Dermis microvascular lymphatic vessel endothelial cell (primary cell): ENCODE results near the gene ADAMTSL1. TPM values are rescaled to one million over a fixed set of nuclear protein-coding genes. Genes with fewer than 3 reads are reported as not detected.
A peak's percentile ranks its signal among the peaks of the same experiment; 100 is the strongest.

Experiments
- DNase-seq, 2 donors: peaks; one replicate each; pipeline versions ENCODE4 v3.0.0 to v3.0.0-alpha.2; 2010; ENCODE audit warnings: low read depth in 2 of 2
- total RNA-seq: library from RNA; depleted of rRNA; stranded (reverse); fragments of >200 nt; gene quantifications from 2 replicates; pipeline ENCODE4 v1.2.1, GENCODE V29; 2014

The ADAMTSL1 gene
- total RNA-seq, 1 donor from 2014 or later = 9.1 TPM

DNA sequence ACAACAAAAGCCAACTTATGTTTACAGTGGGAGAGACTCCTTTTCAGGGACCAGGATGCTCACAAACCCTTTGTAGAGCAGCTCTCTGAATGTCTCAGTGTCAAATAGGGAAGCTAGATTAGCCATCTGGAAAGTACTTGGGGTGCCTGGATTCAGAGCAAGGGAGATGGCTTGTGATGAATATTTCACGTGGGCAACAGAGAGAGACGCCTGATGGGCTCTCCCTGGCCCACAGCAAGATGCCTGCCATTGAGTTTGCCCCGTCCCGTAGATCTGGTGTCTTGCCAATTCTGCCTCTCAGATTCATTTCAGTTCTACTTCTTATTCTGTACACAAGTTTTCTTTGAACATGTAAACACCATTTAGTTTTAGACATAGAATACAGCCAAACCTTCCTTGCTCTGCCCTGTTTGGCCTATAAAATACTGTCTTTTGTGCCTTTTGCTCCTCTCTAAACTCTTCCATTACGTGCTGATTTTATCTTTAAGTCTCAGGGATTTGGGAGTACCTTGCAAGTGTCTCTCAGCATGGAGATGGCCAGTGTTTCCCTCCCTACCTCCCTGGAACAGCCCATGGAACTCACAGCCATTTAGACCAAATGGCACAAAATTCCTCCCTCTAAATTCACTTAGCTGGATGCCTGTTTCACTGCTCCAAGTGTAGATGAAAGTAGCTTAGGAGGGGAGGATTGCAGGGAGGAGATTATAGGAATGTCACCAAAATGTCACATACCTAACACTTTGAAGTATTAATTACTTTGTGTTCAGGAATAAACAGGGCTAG, 324.7 kb downstream of the ADAMTSL1 start:
- DNase-seq = no peak

DNA sequence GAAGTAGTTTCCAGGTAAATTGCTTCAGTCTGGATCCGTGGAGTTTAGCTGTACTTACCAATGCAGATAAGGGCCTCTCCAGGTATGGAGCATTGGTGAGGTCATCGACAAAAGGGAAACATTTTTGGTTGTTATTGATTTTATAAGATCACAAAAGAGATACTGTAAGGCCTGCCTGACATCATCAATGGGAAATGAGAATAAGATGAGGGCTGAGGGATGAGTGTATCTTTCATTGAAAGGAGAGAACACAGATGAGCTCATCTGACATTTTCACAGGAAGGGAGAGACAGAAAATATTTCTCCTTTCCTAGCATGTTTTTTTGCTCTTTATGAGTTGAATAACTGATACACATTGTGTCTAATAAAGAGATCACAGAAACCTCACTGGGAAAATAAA, 325.5 kb downstream of the ADAMTSL1 start:
- DNase-seq = no peak

DNA sequence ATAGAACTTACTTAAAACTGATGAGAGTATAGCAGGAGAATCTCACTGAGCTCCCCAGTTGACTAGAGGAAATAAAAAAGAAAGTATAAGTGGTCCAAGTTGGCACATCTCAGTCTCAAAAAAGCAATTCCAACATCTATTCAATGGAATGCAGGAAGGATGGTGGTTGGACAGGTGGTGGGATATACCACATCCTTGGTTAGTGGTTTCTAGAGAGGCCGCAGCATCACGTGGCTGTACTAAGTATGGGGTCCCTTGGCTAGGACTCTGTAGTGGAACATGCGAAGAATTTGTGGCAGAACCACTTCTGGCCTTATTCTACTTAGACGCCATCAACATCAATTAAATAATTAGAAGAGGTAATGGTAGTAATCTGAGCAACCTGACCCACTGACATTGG, 326.6 kb downstream of the ADAMTSL1 start:
- no peak for DNase-seq

DNA sequence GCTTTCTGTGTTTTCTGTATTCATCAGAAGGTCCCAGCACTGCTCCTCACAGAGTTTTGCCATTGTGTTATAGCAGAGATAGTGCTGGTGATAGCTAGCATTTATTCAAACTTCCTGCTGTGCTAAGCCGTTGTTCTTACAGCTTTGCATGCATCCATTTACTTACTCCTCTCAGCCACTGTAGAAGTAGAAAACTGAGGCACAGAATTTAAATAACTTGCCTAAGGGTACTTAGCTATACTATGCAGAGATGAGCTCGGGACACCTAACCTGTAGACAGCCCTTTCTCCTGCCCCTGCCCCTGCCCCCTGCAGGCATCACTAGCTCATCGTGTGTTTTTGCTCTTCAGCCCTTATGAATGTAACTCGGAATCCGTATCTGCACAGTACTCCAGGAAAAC, 331.4 kb downstream of the ADAMTSL1 start:
- DNase-seq = no peak

DNA sequence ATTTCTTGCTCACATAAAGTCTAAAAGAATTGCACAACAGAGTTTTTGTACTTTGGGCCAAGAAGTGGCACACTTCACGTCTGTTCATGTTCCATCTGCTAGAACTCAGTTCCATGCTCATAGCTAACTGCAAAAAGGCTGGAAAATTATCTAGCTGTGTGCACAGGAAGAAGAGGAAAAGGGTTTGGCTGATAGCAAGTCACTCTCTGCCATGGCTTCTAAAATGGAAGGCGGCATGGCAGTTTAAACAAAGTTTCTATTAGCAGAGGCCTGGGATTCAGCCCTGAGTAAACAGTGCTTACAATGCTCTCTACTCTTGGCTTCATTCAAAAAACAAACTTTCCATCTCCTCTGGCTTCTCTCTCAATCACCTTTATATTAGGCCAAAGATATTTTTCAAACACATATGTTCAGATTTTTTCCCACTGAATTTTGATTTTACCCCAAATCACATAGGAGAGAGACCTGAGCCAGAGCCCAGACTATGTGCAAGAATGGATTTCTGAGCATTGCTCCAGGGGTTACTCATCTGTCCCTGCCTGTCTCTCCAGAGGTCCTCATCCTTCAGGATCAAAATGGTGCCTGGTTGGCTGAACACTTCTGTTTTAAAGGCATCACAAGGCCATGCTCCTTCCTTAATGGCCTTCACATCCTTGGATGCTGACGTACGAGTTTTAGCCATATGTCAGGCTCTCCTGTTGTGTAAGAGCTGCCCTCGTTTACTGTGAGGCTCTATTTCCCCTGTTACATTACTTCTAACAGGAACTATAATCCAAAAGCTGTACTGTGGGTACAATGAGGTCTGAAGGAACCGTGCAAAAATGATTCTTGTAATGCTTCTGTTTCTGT, 332.5 kb downstream of the ADAMTSL1 start:
- peak in 1 of 2 donors; percentile 21 for DNase-seq

DNA sequence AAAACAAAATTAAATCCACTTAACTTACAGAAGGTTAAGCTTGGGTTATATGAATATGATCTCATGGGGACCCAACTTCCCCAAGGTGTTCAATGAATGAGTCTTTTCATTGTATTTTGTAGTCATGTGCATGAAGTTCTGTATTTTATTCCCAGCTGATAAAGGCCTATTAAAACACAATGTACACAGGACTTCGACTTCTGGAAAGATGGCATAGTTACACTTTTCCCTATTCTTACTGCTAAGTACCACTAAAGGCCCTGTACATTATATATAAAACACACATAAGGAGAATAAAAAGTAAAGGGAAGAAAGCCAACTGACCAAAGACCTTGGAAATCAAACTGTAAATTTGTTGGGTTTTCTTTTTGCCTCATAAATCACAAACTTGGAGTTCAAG, 336.6 kb downstream of the ADAMTSL1 start:
- no peak for DNase-seq

DNA sequence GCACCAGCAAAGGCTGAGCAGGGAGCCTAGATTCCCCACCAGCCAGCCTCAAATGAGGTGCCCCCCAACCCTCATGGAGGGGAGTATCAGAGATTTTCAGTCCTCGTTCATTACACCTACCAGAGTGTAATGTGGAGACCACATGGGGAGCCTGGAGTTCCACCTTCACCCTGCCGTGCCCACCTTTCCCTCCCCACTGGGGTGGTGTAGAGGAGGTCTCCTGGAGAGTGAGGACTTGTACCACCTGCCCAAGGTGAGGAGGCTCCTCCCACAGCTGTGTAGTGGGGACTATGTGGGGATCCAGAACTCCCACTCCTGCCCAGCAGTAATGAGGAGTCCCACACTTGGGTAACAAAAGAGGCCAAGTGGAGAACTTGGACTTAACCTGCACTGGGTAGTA, 337.2 kb downstream of the ADAMTSL1 start:
- DNase-seq = no peak

DNA sequence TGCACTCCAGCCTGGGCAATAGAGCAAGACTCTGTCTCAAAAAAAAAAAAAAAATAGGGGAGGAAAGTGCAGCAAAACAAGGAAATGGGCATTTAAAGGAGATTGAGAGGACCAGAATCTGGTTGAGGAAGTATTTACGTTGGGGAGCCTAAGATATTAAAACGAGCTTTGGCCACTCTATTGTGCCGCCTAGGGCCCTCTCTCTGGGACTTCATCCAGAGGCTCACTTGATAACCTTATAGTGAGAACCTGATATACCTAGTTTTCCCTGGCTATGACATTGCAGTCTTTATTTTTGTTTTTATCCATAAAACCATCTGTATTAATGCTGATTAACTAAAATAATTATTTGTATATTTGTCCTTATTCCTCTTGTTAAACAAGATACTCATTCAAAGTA, 345.5 kb downstream of the ADAMTSL1 start:
- DNase-seq = no peak

DNA sequence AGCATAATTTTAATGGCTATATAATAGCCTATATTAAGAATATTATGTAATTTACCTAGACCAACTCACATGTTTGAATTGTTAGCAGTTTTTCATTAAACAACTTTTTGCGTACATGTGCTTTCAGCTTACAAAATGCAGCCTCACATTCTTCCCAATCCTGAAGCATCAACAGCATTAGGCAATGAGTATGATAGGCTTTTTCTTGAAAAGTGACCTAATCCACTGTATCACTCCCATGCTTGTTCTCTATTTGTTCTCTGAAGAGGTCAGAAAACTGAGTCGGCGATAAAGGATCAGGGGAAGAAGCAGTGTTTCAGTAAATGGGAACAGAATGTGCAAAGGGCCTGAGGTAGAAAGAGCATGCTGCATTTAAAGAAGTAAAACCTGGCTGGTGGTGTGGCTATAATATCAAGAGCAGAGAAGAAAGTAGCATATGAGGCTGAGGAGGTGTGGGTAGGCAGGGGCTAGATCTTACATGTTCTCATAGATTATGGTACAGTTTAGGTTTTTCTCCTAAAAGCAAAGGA, 346.7 kb downstream of the ADAMTSL1 start:
- no peak for DNase-seq

DNA sequence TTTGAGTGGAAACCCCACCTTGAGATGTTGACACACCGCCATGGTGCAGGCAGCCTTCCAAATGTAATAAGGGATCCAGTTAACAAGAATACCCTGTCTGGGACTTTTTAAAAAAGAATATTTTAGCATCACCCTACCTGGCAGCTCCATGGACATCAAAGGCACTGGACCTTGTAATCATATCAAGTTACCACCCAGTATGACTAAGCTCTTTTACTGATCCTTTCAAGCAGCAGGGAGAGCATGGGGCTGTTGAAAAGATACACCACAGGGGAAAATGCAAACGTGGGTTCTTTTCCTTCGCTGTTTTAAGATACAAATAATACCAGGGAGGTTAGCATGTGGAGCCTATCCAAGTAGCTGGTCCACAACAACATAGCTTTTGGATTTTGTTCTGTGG, 347.8 kb downstream of the ADAMTSL1 start:
- DNase-seq = no peak

DNA sequence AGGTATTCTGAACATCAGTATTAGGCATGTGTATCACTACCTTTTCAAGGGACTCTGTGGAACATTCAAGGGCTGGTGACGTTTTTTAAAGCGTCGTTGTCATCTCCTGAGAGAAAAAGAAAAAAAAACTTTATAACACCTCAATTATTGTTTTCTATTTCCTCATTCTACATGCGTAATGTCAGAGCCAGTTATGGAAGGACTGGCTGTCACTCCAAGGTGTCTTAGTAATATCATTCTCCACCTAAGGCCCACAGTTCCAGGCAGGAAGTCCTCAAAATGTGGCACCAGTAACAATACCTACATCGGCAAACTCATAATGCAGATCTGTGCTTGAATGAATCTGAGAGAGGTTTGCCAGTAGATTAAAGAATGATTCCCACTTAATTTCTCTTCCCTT, 348.9 kb downstream of the ADAMTSL1 start:
- no peak for DNase-seq

DNA sequence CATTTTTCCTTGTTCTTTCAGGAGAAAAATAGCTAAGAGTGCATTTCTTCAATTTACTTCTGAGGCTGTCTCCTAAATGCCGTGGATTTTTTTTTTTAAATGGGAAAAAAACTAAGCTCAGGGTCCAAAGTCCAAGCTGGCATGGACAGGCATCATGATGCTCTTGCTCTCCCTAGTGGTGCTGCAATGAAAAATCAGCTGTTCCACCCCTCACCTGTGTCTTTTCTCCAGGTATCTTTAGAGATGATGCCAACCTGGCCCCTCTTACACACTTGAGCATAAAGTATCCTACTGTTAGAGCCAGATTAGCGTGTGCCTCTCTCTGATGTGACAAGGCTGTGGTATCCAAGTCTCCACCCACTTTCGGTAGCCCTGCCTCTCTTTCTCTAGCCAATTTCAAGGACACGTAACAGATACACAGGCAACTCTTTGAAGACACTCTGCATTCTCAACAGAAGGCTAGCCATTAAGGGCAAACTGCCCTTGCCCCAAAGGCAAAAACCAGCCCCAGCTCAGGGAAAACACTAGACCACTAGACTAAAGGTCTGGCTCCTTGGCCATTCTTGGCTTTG, 350.2 kb downstream of the ADAMTSL1 start:
- peak in 1 of 2 donors; percentile 54 for DNase-seq

DNA sequence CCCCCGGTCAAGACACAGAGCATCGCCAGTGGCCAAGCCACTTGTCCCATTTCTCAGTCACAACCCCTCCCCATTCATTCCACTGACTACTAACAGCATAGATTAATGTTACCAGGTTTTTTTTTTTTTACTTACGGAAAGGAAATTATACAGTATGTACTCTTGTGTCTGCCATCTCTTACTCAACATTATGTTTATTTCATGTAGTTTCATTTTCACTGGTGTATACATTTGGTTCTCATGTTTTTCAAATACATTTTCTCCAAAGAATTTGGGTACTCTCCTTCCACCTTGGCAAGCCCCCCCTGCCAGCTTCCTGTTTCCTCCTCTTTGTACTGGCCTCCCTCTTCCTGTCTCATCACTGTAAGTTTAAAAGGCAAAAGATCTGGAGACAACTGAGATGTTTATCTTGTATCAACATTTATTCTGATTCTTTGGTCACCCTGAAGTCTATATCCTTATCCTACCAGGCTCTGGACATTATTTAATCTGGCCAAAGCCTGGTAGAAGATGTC, 351.8 kb downstream of the ADAMTSL1 start:
- DNase-seq = no peak

DNA sequence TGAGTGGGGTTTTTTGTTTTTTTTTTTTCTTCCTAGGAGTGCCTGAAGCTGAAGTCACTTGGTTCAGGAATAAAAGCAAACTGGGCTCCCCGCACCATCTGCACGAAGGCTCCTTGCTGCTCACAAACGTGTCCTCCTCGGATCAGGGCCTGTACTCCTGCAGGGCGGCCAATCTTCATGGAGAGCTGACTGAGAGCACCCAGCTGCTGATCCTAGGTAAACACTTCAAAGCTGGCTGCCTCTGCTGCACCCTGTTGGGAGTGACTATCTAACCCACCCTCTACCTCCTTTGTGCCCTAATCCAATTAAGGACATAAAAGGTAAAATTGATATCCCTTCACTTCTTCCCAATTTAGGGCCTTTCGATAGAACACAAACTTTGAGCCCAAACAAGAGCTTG, 352.3 kb downstream of the ADAMTSL1 start:
- DNase-seq = no peak

DNA sequence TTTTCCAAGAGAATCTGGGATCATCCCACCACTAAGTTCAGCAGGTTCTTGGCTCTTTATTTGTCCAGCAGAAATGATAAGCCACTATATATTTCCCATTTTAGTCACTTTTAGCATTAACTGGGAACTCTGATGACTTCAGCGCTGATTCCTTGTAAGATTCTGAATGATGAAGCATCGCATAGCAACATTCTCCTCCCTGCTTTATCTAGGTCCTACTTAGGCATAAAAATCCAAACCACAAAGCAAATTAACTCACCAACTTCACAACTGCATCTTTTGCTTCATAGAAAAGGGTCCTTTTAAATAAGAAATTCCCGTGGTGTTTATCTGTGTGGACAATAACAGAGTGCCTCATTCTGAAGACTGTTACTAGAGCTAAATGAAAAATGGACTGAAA, 355.1 kb downstream of the ADAMTSL1 start:
- no peak for DNase-seq

DNA sequence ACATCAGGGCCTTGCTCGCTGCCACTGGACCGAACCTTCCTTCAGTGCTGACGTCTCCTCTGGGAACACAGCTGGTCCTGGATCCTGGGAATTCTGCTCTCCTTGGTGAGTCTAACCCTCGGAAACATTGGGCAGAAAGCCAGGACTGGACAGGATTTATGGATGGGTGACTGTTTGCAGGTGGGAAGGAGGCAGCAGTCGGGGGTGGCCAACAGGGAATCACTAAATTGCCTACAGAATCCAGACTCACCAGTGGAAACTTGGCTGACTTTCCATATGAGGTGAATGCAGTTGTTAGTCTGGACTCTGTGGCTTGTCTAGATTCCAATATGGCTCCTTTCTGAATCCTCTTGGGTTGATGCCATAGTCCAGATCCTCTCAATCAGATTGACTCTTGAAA, 355.9 kb downstream of the ADAMTSL1 start:
- DNase-seq = peak; percentile 59 to 64

DNA sequence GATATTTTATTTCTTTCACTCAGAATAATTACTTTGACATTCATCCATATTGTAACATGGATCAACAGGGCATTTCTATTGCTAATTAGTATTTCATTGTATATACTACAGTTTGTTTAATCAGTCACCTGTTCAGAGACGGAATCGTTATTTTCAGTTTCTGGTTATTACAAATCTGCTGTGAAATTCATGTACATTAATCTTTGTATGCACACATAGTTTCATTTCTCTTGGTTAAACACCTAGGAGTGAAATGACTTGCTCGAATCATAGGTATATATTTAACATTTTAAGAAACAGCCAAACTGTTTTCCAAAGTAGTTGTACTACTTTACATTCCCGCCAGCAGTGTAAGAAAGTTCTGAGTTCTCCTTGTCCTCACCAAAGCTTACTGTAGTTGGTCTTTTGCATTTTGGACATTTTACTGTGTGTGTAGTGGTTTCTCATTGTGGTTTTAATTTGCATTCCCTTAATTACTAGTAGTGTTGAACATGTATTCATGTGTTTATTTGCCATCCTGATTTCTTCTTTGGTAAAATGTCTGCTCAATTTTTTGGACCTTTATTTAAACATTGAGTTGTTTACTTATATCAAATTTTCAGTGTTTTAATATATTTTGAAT, 360.9 kb downstream of the ADAMTSL1 start:
- no peak for DNase-seq

DNA sequence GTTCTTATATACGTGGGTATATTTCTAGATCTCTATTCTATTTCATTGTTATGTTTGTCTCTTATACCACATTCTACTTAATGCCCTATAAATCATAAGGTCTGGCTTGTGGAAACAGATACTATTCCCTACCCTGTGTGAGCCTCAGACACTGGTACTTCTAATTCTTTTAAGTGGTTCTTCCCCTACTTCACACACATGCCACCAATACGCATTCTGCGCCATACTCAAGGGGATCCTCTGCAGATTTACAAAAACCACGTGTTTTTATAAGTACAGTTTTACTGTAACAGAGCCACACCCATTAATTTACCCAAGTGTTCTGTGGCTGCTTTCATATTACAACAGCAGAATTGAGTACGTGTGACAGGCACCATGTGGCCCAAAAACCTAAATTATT, 363.4 kb downstream of the ADAMTSL1 start:
- no peak for DNase-seq

DNA sequence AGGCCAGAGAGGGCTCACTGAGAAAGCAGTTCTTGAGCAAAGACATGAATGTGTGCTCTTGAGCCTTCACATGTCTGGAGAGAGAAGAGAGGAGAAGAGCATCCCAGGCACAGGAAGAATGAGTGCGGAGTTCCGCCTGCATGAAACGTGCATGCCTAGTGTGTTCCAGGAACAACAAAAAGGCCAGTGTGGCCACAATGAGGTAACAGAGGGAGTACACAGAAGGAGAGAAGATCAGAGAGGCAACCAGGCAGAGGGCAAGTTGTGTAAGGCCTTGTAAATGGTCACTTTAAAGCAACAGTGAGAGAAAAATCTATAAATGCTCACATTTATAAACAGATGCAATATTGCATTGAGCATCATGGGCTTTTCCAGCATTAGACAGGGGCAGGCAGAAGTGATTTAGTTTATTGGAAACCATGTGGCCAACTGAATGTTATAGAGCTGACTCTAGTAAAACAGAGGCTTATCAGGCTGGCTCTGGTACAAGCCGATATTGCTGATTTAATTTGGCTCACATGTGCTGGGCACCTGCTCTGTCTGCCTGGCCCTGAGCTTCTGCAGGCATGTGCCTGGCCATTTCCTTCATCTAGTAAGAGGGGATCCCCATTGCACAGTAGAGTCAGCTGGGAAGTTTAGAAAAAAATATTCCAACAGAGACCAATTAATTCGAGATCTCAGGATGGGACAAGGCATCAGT, 373.8 kb downstream of the ADAMTSL1 start:
- no peak for DNase-seq

DNA sequence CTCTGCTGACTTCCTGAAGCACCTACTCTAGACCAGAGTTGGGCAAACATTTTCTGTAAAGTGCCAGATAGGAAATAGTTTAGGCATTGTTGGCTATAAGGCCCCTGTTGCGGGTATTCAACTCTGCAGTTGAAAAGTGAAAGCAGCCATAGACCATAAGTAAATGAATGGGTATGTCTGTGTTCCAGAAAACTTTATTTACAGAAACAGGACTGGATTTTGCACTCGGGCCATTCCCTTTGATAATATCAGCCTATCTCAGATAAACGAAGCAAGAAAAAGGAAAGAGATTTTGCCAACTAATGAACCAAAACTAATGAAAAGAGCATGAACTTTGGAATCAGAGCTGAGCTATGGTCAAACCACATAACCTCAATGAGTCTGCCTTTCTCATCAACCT, 374.7 kb downstream of the ADAMTSL1 start:
- DNase-seq = no peak

DNA sequence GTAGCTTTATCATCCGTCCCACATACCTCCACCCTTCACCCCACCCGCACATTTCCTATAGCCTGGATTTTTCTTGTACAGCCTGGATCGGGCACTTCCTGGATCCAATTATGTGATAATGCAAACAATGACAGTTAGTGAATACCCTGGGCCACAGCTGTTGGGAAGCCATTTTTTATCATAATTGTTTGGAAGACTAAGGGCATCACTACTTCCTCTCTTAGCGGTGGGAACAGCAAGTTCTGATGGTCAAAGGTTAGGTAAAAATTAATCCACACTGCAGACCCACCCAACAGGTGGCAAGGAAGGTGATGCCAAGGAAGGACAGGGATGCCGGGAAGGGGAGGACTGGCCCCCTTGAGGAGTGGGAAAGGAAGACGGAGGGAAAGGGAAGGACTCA, 375.3 kb downstream of the ADAMTSL1 start:
- peak; percentile 26 to 67 for DNase-seq
